Measurements from ENCODE around the gene ZNF511.

DNA sequence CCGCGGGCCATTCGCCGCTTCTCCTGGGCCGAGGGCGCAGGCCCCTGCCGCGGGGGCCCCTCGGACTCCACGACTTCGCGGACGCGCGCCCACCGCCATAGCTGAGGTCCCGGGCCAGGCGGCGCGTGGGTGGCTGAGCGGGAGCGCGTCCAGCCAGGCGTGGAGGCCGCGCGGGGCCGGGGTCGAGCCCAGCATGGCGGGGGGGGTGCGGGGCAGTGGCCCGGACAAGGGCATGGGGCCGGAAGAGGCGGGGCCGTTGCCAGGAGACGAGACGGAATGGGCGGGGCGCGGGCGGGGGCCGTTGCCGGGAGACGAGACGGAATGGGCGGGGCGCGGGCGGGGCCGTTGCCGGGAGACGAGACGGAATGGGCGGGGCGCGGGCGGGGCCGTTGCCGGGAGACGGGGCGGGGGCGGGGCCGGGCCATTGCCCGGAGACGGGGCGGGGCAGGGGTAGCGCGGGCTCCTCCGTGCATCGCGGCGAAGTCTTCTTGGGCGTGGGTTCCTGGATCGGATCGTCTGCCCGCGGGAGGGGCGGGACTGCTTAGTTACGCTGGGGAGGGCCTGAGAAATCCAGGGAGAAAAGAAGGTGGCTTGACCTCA is 46.9 kb upstream of the ZNF511 start:
- TF ChIP-seq, protein P1, sequence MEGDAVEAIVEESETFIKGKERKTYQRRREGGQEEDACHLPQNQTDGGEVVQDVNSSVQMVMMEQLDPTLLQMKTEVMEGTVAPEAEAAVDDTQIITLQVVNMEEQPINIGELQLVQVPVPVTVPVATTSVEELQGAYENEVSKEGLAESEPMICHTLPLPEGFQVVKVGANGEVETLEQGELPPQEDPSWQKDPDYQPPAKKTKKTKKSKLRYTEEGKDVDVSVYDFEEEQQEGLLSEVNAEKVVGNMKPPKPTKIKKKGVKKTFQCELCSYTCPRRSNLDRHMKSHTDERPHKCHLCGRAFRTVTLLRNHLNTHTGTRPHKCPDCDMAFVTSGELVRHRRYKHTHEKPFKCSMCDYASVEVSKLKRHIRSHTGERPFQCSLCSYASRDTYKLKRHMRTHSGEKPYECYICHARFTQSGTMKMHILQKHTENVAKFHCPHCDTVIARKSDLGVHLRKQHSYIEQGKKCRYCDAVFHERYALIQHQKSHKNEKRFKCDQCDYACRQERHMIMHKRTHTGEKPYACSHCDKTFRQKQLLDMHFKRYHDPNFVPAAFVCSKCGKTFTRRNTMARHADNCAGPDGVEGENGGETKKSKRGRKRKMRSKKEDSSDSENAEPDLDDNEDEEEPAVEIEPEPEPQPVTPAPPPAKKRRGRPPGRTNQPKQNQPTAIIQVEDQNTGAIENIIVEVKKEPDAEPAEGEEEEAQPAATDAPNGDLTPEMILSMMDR (conservative IDR thresholded peaks at IDR 0.05; ENCODE audit: low read length), result no peak
- TF ChIP-seq EZH2phosphoT487 (IDR thresholded peaks at IDR 0.05; ENCODE audit: borderline replicate concordance, low read depth, low read length), result no peak

All from OCI-LY7 (cell line).